Keratinocyte (primary cell): Measurements from ENCODE around the gene UPK3A. TPM values are rescaled to one million over a fixed set of nuclear protein-coding genes. Genes with fewer than 3 reads are reported as not detected.

Experiments used
- DNase-seq: peaks from one replicate; pipeline ENCODE4 v3.0.0-alpha.2; 2011; ENCODE audit warnings: low read depth, missing footprints, low spot score
- FAIRE-seq: peaks from 2 replicates; lab custom pipeline; 2011; peaks lifted over from hg19 to GRCh38; lab: Jason Lieb, UNC
- H2AFZ ChIP-seq: 2 replicates; pipeline ENCODE4 v1.6.0; 2012; ENCODE audit warnings: low read length, control low read depth, inconsistent platforms; ENCODE audit not compliant: control insufficient read depth
- H3K27ac ChIP-seq: 2 replicates; pipeline ENCODE4 v1.5.1; 2011; ENCODE audit warnings: low read length; ENCODE audit not compliant: control insufficient read depth, insufficient read depth
- H3K27me3 ChIP-seq: 3 replicates; pipeline ENCODE4 v1.6.0; 2011; ENCODE audit warnings: low read length; ENCODE audit not compliant: control insufficient read depth, insufficient read depth; ENCODE audit errors: extremely low read depth
- H3K36me3 ChIP-seq, 2 experiments: 2 replicates in 1 of 2; 3 replicates in 1 of 2; pipeline ENCODE4 v1.5.1; 2011; ENCODE audit warnings: low read length in 2 of 2, mild to moderate bottlenecking in 1 of 2; ENCODE audit not compliant: control insufficient read depth in 2 of 2, insufficient read depth in 2 of 2; ENCODE audit errors: extremely low read depth in 1 of 2
- H3K4me1 ChIP-seq: 3 replicates; pipeline ENCODE4 v1.5.1; 2011; ENCODE audit warnings: low read length; ENCODE audit not compliant: control insufficient read depth, insufficient read depth; ENCODE audit errors: extremely low read depth
- H3K4me2 ChIP-seq: 3 replicates; pipeline ENCODE4 v1.6.0; 2011; ENCODE audit warnings: low read depth, low read length; ENCODE audit not compliant: control insufficient read depth, insufficient read depth; ENCODE audit errors: extremely low read depth
- H3K4me3 ChIP-seq, 3 experiments: fragments of 200-600 bp in 1 of 3; sonication (generic) in 1 of 3; 2 replicates in 2 of 3; 3 replicates in 1 of 3; pipeline ENCODE4 v1.5.1; 2011 to 2016; ENCODE audit warnings: low read length in 3 of 3, mild to moderate bottlenecking in 3 of 3, control low read depth in 2 of 3, inconsistent platforms in 1 of 3, low read depth in 1 of 3, mixed read lengths in 1 of 3, mixed run types in 1 of 3, moderate library complexity in 1 of 3; ENCODE audit not compliant: control insufficient read depth in 2 of 3, insufficient read depth in 2 of 3; ENCODE audit errors: extremely low read depth in 1 of 3
- H3K79me2 ChIP-seq: 2 replicates; pipeline ENCODE4 v1.6.0; 2012; ENCODE audit warnings: low read length; ENCODE audit not compliant: control insufficient read depth, insufficient read depth
- H3K9ac ChIP-seq: 3 replicates; pipeline ENCODE4 v1.6.0; 2011; ENCODE audit warnings: low read length; ENCODE audit not compliant: control insufficient read depth, insufficient read depth; ENCODE audit errors: extremely low read depth
- H3K9me1 ChIP-seq: 3 replicates; pipeline ENCODE4 v1.6.0; 2011; ENCODE audit warnings: low read length; ENCODE audit not compliant: control insufficient read depth, insufficient read depth; ENCODE audit errors: extremely low read depth
- H3K9me3 ChIP-seq: 2 replicates; pipeline ENCODE4 v1.5.1; 2012; ENCODE audit warnings: low read depth, low read length; ENCODE audit not compliant: control insufficient read depth
- H4K20me1 ChIP-seq: 3 replicates; pipeline ENCODE4 v1.6.0; 2011; ENCODE audit warnings: low read length; ENCODE audit not compliant: control insufficient read depth, insufficient read depth; ENCODE audit errors: extremely low read depth
- CTCF ChIP-seq, 3 experiments: IDR thresholded peaks in 1 of 3; conservative IDR thresholded peaks in 1 of 3; optimal IDR thresholded peaks in 1 of 3; 2 replicates in 2 of 3; 3 replicates in 1 of 3; pipeline versions ENCODE3 to v1.5.1; 2011; ENCODE audit warnings: low read length in 3 of 3, mild to moderate bottlenecking in 3 of 3, moderate library complexity in 2 of 3, control low read depth in 1 of 3, inconsistent platforms in 1 of 3; ENCODE audit not compliant: insufficient read depth in 2 of 3; ENCODE audit errors: extremely low read depth in 1 of 3
- EZH2 ChIP-seq: IDR thresholded peaks from one replicate; pipeline ENCODE4 v1.6.1; 2012; ENCODE audit warnings: inconsistent platforms, mild to moderate bottlenecking, low read length, moderate library complexity
- dilution Hi-C: fragments of 300-500 bp; cut with MboI; formaldehyde crosslinking; loops from one replicate; pipeline ENCODE4 v1.7.0; 2020; ENCODE audit warnings: low sequenced_read_pairs; ENCODE audit not compliant: extremely low pct_ligation_motif_present
- polyA plus RNA-seq, 5 experiments: library from polyadenylated mRNA; depleted of rRNA in 3 of 5; stranded (reverse) in 3 of 5; stranded (forward) in 1 of 5; unstranded in 1 of 5; fragments of >200 nt; gene quantifications; 1 replicate in 1 of 5; 2 replicates in 3 of 5; 3 replicates in 1 of 5; pipeline versions ENCODE4 v1.2.1 to v1.2.3, GENCODE V29; 2011 to 2012; ENCODE audit warnings: missing spikeins in 2 of 5, low read depth in 1 of 5, low replicate concordance in 1 of 5

UPK3A gene
- polyA plus RNA-seq, 1 donor (not counting 4 experiments of a cell fraction or from before 2014, with no cell fraction given): not detected

- FAIRE-seq: peak; percentile 17
- Histone ChIP-seq H3K4me1 (peaks cover 3% of the 10 kb centered on the region), H3K4me2 (no peak overlapping the region), H3K79me2 (no peaks in the 10 kb centered on the region), H3K36me3 (no peaks in the 10 kb centered on the region), H3K9me3 (no peaks in the 10 kb centered on the region), H3K9ac (no peak overlapping the region), H3K9me1 (no peaks in the 10 kb centered on the region), H2AFZ (no peak overlapping the region), H3K4me3 (no peak overlapping the region), H3K27ac (no peak overlapping the region), H3K27me3 (peaks cover 20% of the 10 kb centered on the region), H4K20me1 (no peaks in the 10 kb centered on the region)
- dilution Hi-C loops: no loop called here
- TF ChIP-seq CTCF (optimal IDR thresholded peaks at IDR 0.05 in 1 of 3, IDR thresholded peaks at IDR 0.05 in 1 of 3, conservative IDR thresholded peaks at IDR 0.05 in 1 of 3; ENCODE audit: extremely low read depth in 1 of 3, insufficient read depth in 2 of 3, low read length in 3 of 3) (no peak), EZH2 (no peak)
- DNase-seq: no peak
Measured at GRCh38 chr22:45291061-45291930, 6.5 kb downstream of the UPK3A start.

- dilution Hi-C loops: no loop called here
- no peaks in the 10 kb centered on the region for H3K36me3 ChIP-seq
- H3K9me3 ChIP-seq: no peaks in the 10 kb centered on the region
- no peak overlapping the region for H2AFZ ChIP-seq
- FAIRE-seq: no peak
- H3K9me1 ChIP-seq: no peaks in the 10 kb centered on the region
- H3K4me3 ChIP-seq: no peak overlapping the region
- no peaks in the 10 kb centered on the region for H3K79me2 ChIP-seq
- H3K9ac ChIP-seq: no peak overlapping the region
- TF ChIP-seq EZH2 (no peak), CTCF (optimal IDR thresholded peaks at IDR 0.05 in 1 of 3, IDR thresholded peaks at IDR 0.05 in 1 of 3, conservative IDR thresholded peaks at IDR 0.05 in 1 of 3; ENCODE audit: extremely low read depth in 1 of 3, insufficient read depth in 2 of 3, low read length in 3 of 3) (no peak)
- no peak for DNase-seq
- no peak overlapping the region for H3K4me2 ChIP-seq
- H3K4me1 ChIP-seq: peaks cover 3% of the 10 kb centered on the region
- no peak overlapping the region for H3K27ac ChIP-seq
- no peaks in the 10 kb centered on the region for H4K20me1 ChIP-seq
- H3K27me3 ChIP-seq: peaks cover 22% of the 10 kb centered on the region
Measured at GRCh38 chr22:45291931-45292290, 7.2 kb downstream of the UPK3A start.
